PC-9 (cell line): ENCODE results near the gene SELENOI. TPM values are rescaled to one million over a fixed set of nuclear protein-coding genes. Genes with fewer than 3 reads are reported as not detected.
"Not testable (repeated sequence)": the region's sequence is repeated elsewhere in the genome, so short reads cannot be mapped to it uniquely, and the experiment has no call there.

Experiments used
- BruUV-seq: library from RNA; stranded (reverse); fragments of 400-500 nt; replicated peaks from 2 replicates; lab custom pipeline; 2021; lab: Mats Ljungman, UMichigan
- CTCF ChIA-PET: fragments of 300-600 bp; sonication (Branson Sonifier 250); formaldehyde crosslinking; loops from one replicate; lab custom pipeline; 2022; ENCODE audit warnings: antibody characterized with exemption; lab: Charles Lee
- POLR2A ChIA-PET: fragments of 300-600 bp; sonication (Branson Sonifier 250); formaldehyde crosslinking; loops from one replicate; lab custom pipeline; 2022; ENCODE audit warnings: antibody characterized with exemption; ENCODE audit not compliant: unreplicated experiment; lab: Charles Lee
- DNase-seq, 2 experiments: peaks; one replicate each; pipeline versions ENCODE4 v3.0.0 to v3.0.0-alpha.2; 2015 to 2022; ENCODE audit warnings: mixed read lengths in 1 of 2
- H2AFZ ChIP-seq: fragments of 200-600 bp; sonication (generic); 2 replicates; pipeline ENCODE4 v1.8.1; 2017; ENCODE audit warnings: antibody characterized with exemption
- H3F3A ChIP-seq: fragments of 200-600 bp; sonication (generic); 2 replicates; pipeline ENCODE4 v1.8.1; 2017; ENCODE audit warnings: antibody characterized with exemption, mild to moderate bottlenecking, low read depth; ENCODE audit not compliant: insufficient read depth
- H3K27ac ChIP-seq: fragments of 200-600 bp; sonication (generic); 2 replicates; pipeline ENCODE4 v1.6.1; 2016; ENCODE audit warnings: mixed run types
- H3K27me3 ChIP-seq: fragments of 200-600 bp; sonication (generic); 2 replicates; pipeline ENCODE4 v1.6.1; 2016; ENCODE audit warnings: low read depth, mixed run types; ENCODE audit not compliant: insufficient read depth
- H3K36me3 ChIP-seq: fragments of 200-600 bp; sonication (generic); 2 replicates; pipeline ENCODE4 v1.6.1; 2016; ENCODE audit warnings: low read depth, mixed run types
- H3K4me1 ChIP-seq: fragments of 200-600 bp; sonication (generic); replicated peaks from 2 replicates; pipeline ENCODE4 v1.6.1; 2016; ENCODE audit warnings: mixed run types; ENCODE audit not compliant: insufficient read depth
- H3K4me2 ChIP-seq: fragments of 200-600 bp; sonication (generic); 2 replicates; pipeline ENCODE4 v1.6.1; 2017; ENCODE audit warnings: mixed run types
- H3K4me3 ChIP-seq: fragments of 200-600 bp; sonication (generic); 2 replicates; pipeline ENCODE4 v1.6.1; 2016; ENCODE audit warnings: mixed run types
- H3K79me2 ChIP-seq: fragments of 200-600 bp; sonication (generic); 2 replicates; pipeline ENCODE4 v1.6.1; 2017; ENCODE audit warnings: low read depth, mixed run types
- H3K9me2 ChIP-seq: fragments of 200-600 bp; sonication (generic); 2 replicates; pipeline ENCODE4 v1.8.1; 2017; ENCODE audit warnings: mild to moderate bottlenecking; ENCODE audit not compliant: insufficient read depth
- H3K9me3 ChIP-seq: fragments of 200-600 bp; sonication (generic); 2 replicates; pipeline ENCODE4 v1.8.1; 2016; ENCODE audit warnings: low read depth; ENCODE audit not compliant: insufficient read depth
- H4K20me1 ChIP-seq: fragments of 200-600 bp; sonication (generic); 2 replicates; pipeline ENCODE4 v1.8.1; 2017; ENCODE audit not compliant: insufficient read depth
- EZH2 ChIP-seq: fragments of 200-600 bp; sonication (generic); IDR thresholded peaks from 2 replicates; pipeline ENCODE4 v1.8.0; 2017; ENCODE audit warnings: antibody characterized with exemption, low read depth
- intact Hi-C: fragments of 100-400 bp; cut with micrococcal nuclease; formaldehyde crosslinking; loops from one replicate; pipeline ENCODE4 v1.10.0; 2022; ENCODE audit not compliant: unreplicated experiment
- total RNA-seq: library from RNA; stranded (reverse); gene quantifications from 2 replicates; pipeline ENCODE4 v1.2.3, GENCODE V29; 2021
- TF ChIP-seq, protein P1 (sequence below): fragments of 200-600 bp; sonication (generic); conservative IDR thresholded peaks from 2 replicates; pipeline ENCODE4 v1.6.1; 2017; ENCODE audit warnings: mixed run types, antibody characterized with exemption, mild to moderate bottlenecking, moderate library complexity

SELENOI gene
- total RNA-seq, 1 experiment from 2014 or later: 60.8 TPM

DNA sequence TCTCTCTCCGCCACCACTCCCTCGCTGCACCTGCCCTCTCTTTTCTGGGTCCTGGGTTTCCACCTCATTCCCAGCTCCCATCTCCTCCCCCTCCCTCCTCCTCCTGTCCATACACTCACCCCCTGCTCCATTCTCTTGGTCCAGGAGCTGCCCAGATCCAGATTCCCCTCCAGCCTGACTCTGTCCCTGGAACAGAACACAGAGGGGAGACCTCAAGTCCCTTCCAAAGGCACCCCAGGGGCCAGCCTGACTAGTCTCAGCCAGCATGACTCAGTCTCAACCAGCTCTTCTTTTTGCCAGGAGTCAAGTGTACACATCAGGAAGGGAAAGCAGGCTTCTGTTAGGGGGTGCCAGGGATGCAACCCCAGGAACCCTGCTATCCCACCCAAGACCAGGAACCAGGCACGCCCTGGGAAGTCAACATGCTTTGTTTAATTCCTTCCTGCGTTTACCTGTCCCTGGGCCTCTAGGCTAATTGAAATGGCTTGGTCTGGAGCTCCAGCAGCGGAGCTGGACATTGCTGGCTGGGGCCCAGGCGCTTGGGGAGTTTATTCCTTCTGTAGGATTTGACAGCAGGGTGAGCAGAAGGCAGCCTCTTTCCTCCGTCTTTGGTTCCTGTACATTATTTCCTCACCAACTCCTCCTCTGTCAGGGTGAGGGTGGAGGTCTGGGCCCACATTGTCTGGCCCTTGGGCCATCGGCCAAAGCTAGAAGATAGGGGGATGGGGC is 28.4 kb upstream of the SELENOI start:
- DNase-seq: no peak
- TF ChIP-seq EZH2: no peak
- CTCF ChIA-PET: interaction anchor here (0.5 to 0.7 kb wide), 3 partner anchors 74 to 699 kb away, joined by 4 to 5 read pairs (median 4); no protein-coding TSS in a partner anchor
- Histone ChIP-seq H3K27me3 (no peaks in the 10 kb centered on the region), H3K4me1 (no peaks in the 10 kb centered on the region), H3K9me3 (no peaks in the 10 kb centered on the region), H3K4me3 (no peak overlapping the region), H3K9me2 (no peaks in the 10 kb centered on the region), H3K36me3 (no peaks in the 10 kb centered on the region), H3K4me2 (no peak overlapping the region), H4K20me1 (no peaks in the 10 kb centered on the region), H3K79me2 (no peaks in the 10 kb centered on the region), H3F3A (no peaks in the 10 kb centered on the region), H2AFZ (no peak overlapping the region), H3K27ac (no peak overlapping the region)
- POLR2A ChIA-PET: interaction anchor here (0.6 kb wide), 1 partner anchor 15 kb away, joined by 3 read pairs; no protein-coding TSS in a partner anchor
- intact Hi-C loops: no loop called here
- no TSS peak for BruUV-seq

DNA sequence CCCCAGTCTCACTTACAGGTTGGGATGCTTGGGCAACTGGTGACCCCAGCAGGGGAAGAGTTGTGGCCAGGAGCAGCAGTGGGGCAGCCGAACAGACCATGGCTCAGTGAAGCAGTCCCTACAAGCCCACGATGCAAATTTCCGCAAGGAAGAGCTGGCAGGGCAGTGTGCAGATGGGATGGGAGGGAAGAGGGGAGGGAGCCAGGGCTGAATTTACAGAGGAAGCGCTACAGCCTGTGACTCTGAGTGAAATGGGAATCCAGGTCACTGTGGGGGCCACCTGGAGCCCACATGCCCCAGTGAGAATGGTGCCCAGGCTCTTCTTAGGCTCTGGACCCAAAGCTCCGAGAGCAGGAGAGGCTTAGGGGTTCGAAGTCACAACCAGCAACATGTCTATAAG is 27.0 kb upstream of the SELENOI start:
- no TSS peak for BruUV-seq
- Histone ChIP-seq H2AFZ (no peak overlapping the region), H3K27ac (no peak overlapping the region), H3F3A (no peaks in the 10 kb centered on the region), H3K4me3 (no peak overlapping the region), H3K9me3 (no peaks in the 10 kb centered on the region), H3K27me3 (no peaks in the 10 kb centered on the region), H3K4me1 (no peaks in the 10 kb centered on the region), H3K9me2 (no peaks in the 10 kb centered on the region), H3K36me3 (no peaks in the 10 kb centered on the region), H4K20me1 (no peaks in the 10 kb centered on the region), H3K79me2 (no peaks in the 10 kb centered on the region), H3K4me2 (no peak overlapping the region)
- TF ChIP-seq, protein P1, sequence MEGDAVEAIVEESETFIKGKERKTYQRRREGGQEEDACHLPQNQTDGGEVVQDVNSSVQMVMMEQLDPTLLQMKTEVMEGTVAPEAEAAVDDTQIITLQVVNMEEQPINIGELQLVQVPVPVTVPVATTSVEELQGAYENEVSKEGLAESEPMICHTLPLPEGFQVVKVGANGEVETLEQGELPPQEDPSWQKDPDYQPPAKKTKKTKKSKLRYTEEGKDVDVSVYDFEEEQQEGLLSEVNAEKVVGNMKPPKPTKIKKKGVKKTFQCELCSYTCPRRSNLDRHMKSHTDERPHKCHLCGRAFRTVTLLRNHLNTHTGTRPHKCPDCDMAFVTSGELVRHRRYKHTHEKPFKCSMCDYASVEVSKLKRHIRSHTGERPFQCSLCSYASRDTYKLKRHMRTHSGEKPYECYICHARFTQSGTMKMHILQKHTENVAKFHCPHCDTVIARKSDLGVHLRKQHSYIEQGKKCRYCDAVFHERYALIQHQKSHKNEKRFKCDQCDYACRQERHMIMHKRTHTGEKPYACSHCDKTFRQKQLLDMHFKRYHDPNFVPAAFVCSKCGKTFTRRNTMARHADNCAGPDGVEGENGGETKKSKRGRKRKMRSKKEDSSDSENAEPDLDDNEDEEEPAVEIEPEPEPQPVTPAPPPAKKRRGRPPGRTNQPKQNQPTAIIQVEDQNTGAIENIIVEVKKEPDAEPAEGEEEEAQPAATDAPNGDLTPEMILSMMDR: no peak
- no peak for TF ChIP-seq EZH2
- no peak for DNase-seq
- ChIA-PET CTCF (no interaction called here), POLR2A (no interaction called here)
- intact Hi-C loops: no loop called here

DNA sequence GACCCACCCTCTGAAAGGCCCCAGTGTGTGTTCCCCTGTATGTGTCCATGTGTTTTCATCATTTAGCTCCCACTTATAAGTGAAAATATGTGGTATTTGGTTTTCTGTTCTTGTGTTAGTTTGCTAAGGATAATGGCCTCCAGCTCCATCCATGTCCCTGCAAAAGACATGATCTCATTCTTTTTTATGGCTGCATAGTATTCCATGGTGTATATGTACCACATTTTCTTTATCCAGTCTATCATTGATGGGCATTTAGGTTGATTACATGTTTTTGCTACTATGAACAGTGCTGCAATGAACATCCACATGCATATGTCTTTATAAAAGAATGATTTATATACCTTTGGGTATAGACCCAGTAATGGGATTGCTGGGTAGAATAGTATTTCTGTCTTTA is 21.5 kb upstream of the SELENOI start:
- CTCF ChIA-PET: interaction anchor here (0.5 kb wide), 1 partner anchor 17 kb away, joined by 7 read pairs; no protein-coding TSS in a partner anchor
- H4K20me1 ChIP-seq, DNase-seq, H3K79me2 ChIP-seq, POLR2A ChIA-PET, H3K27ac ChIP-seq, H2AFZ ChIP-seq, H3K9me3 ChIP-seq, H3K9me2 ChIP-seq, H3F3A ChIP-seq, H3K4me3 ChIP-seq, BruUV-seq, H3K4me1 ChIP-seq, H3K4me2 ChIP-seq, H3K36me3 ChIP-seq, intact Hi-C loops, H3K27me3 ChIP-seq: not testable (repeated sequence)

DNA sequence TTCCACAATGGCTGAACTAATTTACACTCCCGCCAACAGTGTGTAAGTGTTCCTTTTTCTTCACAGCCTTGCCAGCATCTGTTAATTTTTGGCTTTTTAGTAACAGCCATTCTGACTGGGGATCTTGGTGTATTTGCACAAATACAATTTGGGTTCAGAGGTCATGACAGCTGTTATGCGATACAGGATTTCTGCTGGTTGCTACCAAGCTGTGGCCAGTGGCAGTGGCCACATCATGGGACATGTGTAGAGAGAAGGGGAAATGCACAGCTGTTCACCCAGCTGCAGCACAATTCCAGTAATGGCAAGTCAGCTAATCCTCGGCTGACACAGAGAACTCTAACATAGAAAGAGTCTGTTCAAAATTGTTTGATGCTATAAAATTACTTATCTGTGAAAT is 21.0 kb upstream of the SELENOI start:
- Histone ChIP-seq H3K27ac (no peak overlapping the region), H2AFZ (no peak overlapping the region), H3K9me2 (no peaks in the 10 kb centered on the region), H3K27me3 (no peaks in the 10 kb centered on the region), H3K4me2 (no peak overlapping the region), H3K4me3 (no peak overlapping the region), H3K79me2 (no peaks in the 10 kb centered on the region), H4K20me1 (no peaks in the 10 kb centered on the region), H3K4me1 (no peaks in the 10 kb centered on the region), H3K9me3 (no peaks in the 10 kb centered on the region), H3F3A (peaks cover 5% of the 10 kb centered on the region; the same call in 1 of the 2 replicates), H3K36me3 (no peaks in the 10 kb centered on the region)
- no peak for TF ChIP-seq EZH2
- TF ChIP-seq, protein P1: no peak
- BruUV-seq: no TSS peak
- POLR2A ChIA-PET: interaction anchor here (0.5 kb wide), 1 partner anchor 19 kb away, joined by 6 read pairs; no protein-coding TSS in a partner anchor
- CTCF ChIA-PET: interaction anchor here (0.5 kb wide), 1 partner anchor 17 kb away, joined by 7 read pairs; no protein-coding TSS in a partner anchor
- intact Hi-C loops: no loop called here
- DNase-seq: no peak
